Aorta (tissue), 5 donors: ENCODE measurements around the gene ATXN7. TPM values are rescaled to one million over a fixed set of nuclear protein-coding genes. Genes with fewer than 3 reads are reported as not detected.
A peak's percentile ranks its signal among the peaks of the same experiment; 100 is the strongest.

Source experiments
- ATAC-seq: fragments of 200-7000 bp; cut with Tn5 transposase; one replicate; pipeline ENCODE4 v1.9.1; 2022; ENCODE audit warnings: moderate library complexity; ENCODE audit not compliant: low FRiP score
- DNase-seq, 2 donors: peaks; one replicate each; pipeline ENCODE4 v3.0.0-alpha.2; 2020
- H3K27ac ChIP-seq, 2 donors: one replicate each; pipeline ENCODE4 v1.5.1; 2013; ENCODE audit warnings: low read length in 2 of 2, mild to moderate bottlenecking in 2 of 2, moderate library complexity in 2 of 2, control low read depth in 1 of 2, inconsistent platforms in 1 of 2, low read depth in 1 of 2
- H3K27me3 ChIP-seq, 2 donors: one replicate each; pipeline ENCODE4 v1.6.1; 2013; ENCODE audit warnings: control low read depth in 1 of 2, low read length in 1 of 2, mild to moderate bottlenecking in 1 of 2, moderate library complexity in 1 of 2; ENCODE audit not compliant: insufficient read depth in 2 of 2, control insufficient read depth in 1 of 2
- H3K36me3 ChIP-seq, 2 donors: one replicate each; pipeline ENCODE4 v1.6.1; 2013; ENCODE audit warnings: control low read depth in 1 of 2, low read length in 1 of 2, mild to moderate bottlenecking in 1 of 2; ENCODE audit not compliant: insufficient read depth in 2 of 2, control insufficient read depth in 1 of 2
- H3K4me1 ChIP-seq, 2 donors: one replicate each; pipeline ENCODE4 v1.6.1; 2013; ENCODE audit warnings: low read length in 2 of 2, control low read depth in 1 of 2, mild to moderate bottlenecking in 1 of 2, moderate library complexity in 1 of 2; ENCODE audit not compliant: insufficient read depth in 2 of 2, control insufficient read depth in 1 of 2
- H3K4me3 ChIP-seq, 2 donors: one replicate each; pipeline ENCODE4 v1.5.1; 2013; ENCODE audit warnings: low read length in 2 of 2, control low read depth in 1 of 2, mild to moderate bottlenecking in 1 of 2
- H3K9me3 ChIP-seq: one replicate; pipeline ENCODE4 v1.6.1; 2013; ENCODE audit warnings: mild to moderate bottlenecking, low read length; ENCODE audit not compliant: control insufficient read depth
- WGBS, 2 donors: extraction: QIAGEN DNeasy Blood & Tissue Kit; methylation state at CpG; one replicate each; pipeline ENCODE4 v1.1.7; 2013; 5-methylcytosine and 5-hydroxymethylcytosine counted together
- intact Hi-C, 2 donors: fragments of 100-400 bp; cut with DNase I; formaldehyde crosslinking; loops; one replicate each; pipeline versions ENCODE4 v1.14.2 to v1.15.0; 2022
- polyA plus RNA-seq, 2 donors: library from polyadenylated mRNA; stranded (reverse); fragments of 200-250 nt; gene quantifications; one replicate each; pipeline ENCODE4 v1.2.3, GENCODE V29; 2013
- total RNA-seq, 2 donors: library from RNA; stranded (reverse); fragmentation: NEBNext Ultra II Directional; extraction: Animal tissue kit (Norgen Biotek cat#: 25700); gene quantifications; one replicate each; pipeline ENCODE4 v1.2.1, GENCODE V29; 2021
- donor health status: healthy with polysubstance abuse.
- donor health status: Bipolar disorder and iron deficiency.
- donor health status: DM: no; HTN: no; CAD: no.
- donor health status: DM: no; HTN: no; CAD: no.
- donor health status: DM: yes; HTN: yes; CAD: no.

ATXN7 gene
- total and polyA plus RNA-seq, 4 donors = 4.1 to 52.5 (median 29.2) TPM

- Histone ChIP-seq H3K4me3 (no peak overlapping the region), H3K36me3 (peaks cover 0 to 16% of the 10 kb centered on the region in 2 donors), H3K9me3 (no peaks in the 10 kb centered on the region), H3K27me3 (no peaks in the 10 kb centered on the region), H3K4me1 (no peaks in the 10 kb centered on the region), H3K27ac (no peak overlapping the region)
- ATAC-seq (peak; percentile 89), DNase-seq (peak; percentile 77 to 79)
- WGBS, 2 donors = 34 to 35% methylated on average over 3 of the region's 3 CpGs
- intact Hi-C loops = loop anchor here (5.0 to 10.0 kb wide), 3 partner anchors 79 to 641 kb away; partner anchors contain the start of genes ATXN7 (in 2 of the 2), THOC7 (in 2 of the 2) and SCAANT1 (in 1 of the 2)
Measured at GRCh38 chr3:63993653-63994079, 130.0 kb downstream of the ATXN7 start.

GRCh38 chr3:63995086-63995485 lies 131.4 kb downstream of the ATXN7 start:
- Histone ChIP-seq H3K4me3 (no peak overlapping the region), H3K4me1 (peaks cover 0 to 4% of the 10 kb centered on the region in 2 donors), H3K27ac (no peak overlapping the region), H3K9me3 (no peaks in the 10 kb centered on the region), H3K27me3 (no peaks in the 10 kb centered on the region), H3K36me3 (peaks cover 0 to 12% of the 10 kb centered on the region in 2 donors)
- no peak for DNase-seq
- no peak for ATAC-seq
- WGBS, 2 donors = 85 to 90% methylated on average over 5 of the region's 5 CpGs
- intact Hi-C loops = loop anchor here (10.0 kb wide), 2 partner anchors 80 to 130 kb away; partner anchors contain the start of genes ATXN7 (in 2 of the 2), THOC7 (in 2 of the 2) and SCAANT1 (in 1 of the 2)

DNA sequence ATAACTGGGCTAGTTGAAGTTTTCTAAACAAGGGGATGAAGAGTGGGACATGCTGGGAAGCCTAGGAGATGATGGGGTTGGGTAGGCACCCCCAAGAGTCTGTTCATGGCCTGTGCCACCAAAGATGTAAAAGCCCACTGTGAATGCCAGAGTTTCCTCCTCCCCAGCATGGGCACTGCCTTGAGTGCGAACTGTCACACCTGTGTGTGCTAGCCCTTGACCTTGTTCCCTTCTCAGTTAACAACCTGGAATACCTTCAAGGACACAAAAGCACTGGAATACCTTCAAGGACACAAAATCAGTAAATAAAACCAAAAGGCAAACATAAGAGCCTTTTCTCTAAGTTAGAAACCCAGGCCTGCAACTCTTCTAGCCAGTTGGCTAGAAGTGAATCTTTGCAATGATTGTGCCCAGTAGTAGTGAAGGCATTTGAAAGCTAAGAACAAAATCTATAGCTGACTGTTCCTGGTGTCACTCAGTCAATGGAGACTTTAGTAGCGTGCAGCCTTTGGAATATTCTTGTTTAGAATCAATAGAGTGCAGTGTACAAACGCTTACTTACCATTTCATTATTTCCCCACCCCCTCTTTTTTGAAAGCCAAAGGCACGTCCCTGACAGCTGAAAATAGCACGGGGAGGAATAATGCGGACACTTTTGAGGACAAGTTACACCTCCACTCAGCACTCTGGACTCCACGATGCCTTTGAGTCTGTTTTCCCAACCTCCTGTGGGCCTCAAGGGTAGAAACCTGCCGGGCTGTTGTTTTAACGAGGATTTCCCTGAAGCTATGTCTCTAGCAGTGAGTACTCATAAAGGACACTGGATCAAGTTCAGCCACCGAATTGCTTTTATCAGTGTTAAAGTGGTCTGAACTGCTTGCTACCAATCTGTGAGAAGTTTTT lies 135.4 kb downstream of the ATXN7 start:
- intact Hi-C loops = loop anchor here (10.0 kb wide), 2 partner anchors 84 to 134 kb away; partner anchors contain the start of genes ATXN7 (in 2 of the 2), THOC7 (in 2 of the 2) and SCAANT1 (in 1 of the 2)
- ATAC-seq = no peak
- no peak for DNase-seq
- H3K4me3 ChIP-seq = no peak overlapping the region
- no peak overlapping the region for H3K27ac ChIP-seq
- no peaks in the 10 kb centered on the region for H3K9me3 ChIP-seq
- peaks cover 3 to 11% of the 10 kb centered on the region in 2 donors for H3K36me3 ChIP-seq
- peaks cover 0 to 4% of the 10 kb centered on the region in 2 donors for H3K4me1 ChIP-seq
- WGBS, 2 donors = 46 to 49% methylated on average over 10 of the region's 10 CpGs
- H3K27me3 ChIP-seq = no peaks in the 10 kb centered on the region

DNA sequence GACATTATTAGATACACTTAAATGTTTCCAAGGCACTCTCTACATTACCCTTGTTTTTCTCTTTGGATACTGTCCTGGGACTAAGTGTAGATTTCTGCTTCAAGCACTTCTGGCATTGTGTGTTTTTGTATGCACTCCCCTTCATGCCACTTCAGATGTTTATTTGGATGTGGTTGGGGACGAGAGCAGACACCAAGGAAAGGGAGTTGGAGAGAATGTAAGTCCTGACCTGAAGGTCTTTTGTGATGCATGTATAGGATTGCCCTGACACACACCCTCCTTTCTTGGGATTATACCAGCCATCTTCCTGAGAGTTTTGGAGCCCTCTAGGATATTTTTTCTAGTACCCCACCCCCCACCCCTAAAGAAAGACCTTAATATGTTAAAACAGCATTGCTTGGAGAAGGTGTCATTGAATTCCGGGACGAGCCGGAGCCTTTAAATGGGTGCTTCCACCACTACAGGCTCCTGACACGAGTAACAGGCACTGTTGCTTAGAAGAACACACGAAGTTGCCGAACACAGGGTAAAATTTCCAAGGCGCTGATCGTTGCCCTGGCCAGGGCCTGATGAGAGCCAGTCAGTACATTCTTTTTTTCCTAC lies 136.9 kb downstream of the ATXN7 start:
- Histone ChIP-seq H3K36me3 (peaks cover 8 to 9% of the 10 kb centered on the region in 2 donors), H3K4me1 (peaks cover 0 to 4% of the 10 kb centered on the region in 2 donors), H3K27me3 (no peaks in the 10 kb centered on the region), H3K27ac (no peak overlapping the region), H3K9me3 (no peaks in the 10 kb centered on the region), H3K4me3 (no peak overlapping the region)
- intact Hi-C loops = no loop called here
- DNase-seq (no peak), ATAC-seq (no peak)
- WGBS, 2 donors = 72 to 76% methylated on average over 9 of the region's 9 CpGs

GRCh38 chr3:64002233-64002632 lies 138.6 kb downstream of the ATXN7 start:
- peaks cover 0 to 4% of the 10 kb centered on the region in 2 donors for H3K4me1 ChIP-seq
- H3K27ac ChIP-seq = no peak overlapping the region
- no peaks in the 10 kb centered on the region for H3K27me3 ChIP-seq
- peaks cover 4 to 8% of the 10 kb centered on the region in 2 donors for H3K36me3 ChIP-seq
- DNase-seq (no peak), ATAC-seq (no peak)
- WGBS, 2 donors = 67 to 83% methylated on average over 4 of the region's 4 CpGs
- intact Hi-C loops = no loop called here
- no peak overlapping the region for H3K4me3 ChIP-seq
- no peaks in the 10 kb centered on the region for H3K9me3 ChIP-seq

DNA sequence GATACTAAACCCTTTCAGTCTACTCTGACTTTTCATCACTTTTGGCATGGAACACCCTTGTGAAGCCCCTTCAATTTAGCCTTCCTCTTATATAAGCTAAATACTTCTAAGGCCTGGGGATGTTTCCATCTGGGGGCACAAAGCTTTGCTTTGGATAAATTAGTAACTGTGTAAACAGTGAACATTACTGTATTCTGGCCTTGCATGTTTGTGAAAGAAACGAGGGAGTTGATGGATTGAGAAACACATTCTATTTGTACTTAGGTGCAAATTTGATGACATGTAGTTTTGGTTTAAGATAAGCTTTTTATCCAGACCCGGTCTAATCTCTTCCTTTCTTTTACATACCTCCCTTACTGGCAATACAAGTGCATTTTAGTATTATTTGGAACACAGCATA lies 139.9 kb downstream of the ATXN7 start:
- H3K9me3 ChIP-seq = no peaks in the 10 kb centered on the region
- DNase-seq (no peak), ATAC-seq (no peak)
- H3K27me3 ChIP-seq = no peaks in the 10 kb centered on the region
- intact Hi-C loops = no loop called here
- peaks cover 8 to 9% of the 10 kb centered on the region in 2 donors for H3K36me3 ChIP-seq
- H3K4me3 ChIP-seq = no peak overlapping the region
- 42 to 50% methylated on average over 2 of the region's 2 CpGs for WGBS, 2 donors
- no peak overlapping the region for H3K27ac ChIP-seq
- H3K4me1 ChIP-seq = peaks cover 0 to 4% of the 10 kb centered on the region in 2 donors

DNA sequence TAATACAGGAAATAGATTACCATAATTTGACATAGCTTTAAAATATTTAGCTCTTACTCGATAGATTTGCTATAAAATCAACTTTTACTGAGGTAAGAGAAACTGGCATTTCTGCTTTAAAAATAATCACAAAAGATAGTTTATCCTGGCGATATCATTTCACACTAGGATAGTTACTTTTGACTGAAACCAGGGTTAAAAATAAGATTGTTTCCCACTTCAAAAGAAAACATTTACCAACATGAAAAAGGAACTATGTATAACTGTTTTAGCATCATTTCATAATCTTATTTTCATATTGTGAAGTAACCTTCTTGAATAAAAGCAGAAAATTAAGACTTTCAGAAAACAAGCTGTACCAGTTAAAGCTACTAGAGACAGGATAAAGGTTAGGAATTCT lies 144.3 kb downstream of the ATXN7 start:
- DNase-seq = no peak
- 60 to 65% methylated on average over 2 of the region's 2 CpGs for WGBS, 2 donors

DNA sequence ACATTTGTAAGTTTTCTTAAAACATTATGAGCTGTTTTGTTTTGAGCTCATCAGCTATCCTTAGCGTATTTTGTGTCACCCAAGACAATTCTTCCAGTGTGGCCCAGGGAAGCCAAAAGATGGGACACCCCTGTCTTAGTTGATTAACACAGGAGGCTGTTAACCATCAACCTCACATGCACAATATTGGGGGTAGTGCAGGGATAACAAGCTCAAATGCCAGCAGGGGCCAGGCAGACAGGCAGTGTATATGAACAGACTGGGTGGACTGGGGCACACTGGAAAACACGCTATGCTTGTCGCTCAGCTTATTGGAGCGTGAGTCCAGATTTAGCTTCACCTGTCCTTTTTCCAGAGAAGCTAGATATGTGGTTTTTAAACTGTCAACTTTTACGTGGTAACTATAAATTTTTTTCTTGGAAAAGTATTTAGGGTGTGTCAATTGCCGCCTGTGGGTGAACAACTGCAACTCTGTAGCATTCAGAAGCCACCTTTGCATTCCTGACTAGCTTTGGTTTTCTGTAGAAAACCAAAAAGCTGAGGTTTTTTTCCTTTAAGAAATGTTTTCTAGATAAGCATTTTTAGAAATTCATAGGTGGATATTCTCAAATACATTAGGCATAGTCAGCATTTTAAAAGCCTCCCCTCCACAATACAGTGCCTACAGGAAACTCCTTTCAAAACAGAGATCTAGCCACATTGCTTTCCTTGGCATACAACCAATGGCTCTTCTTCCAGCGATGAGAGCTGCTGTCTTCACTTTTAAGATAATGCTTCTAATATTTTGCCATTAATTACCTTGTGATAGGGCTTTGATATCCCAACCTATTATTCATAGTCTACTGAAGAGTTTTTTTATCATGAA lies 145.1 kb downstream of the ATXN7 start:
- Histone ChIP-seq H3K27me3 (no peaks in the 10 kb centered on the region), H3K9me3 (no peaks in the 10 kb centered on the region), H3K4me1 (peaks cover 0 to 3% of the 10 kb centered on the region in 2 donors), H3K27ac (peak overlapping the region; percentile 28 to 54), H3K4me3 (no peak overlapping the region), H3K36me3 (peaks cover 8 to 12% of the 10 kb centered on the region in 2 donors)
- DNase-seq (no peak), ATAC-seq (no peak)
- 63 to 73% methylated on average over 7 of the region's 7 CpGs for WGBS, 2 donors
- intact Hi-C loops = no loop called here

More for the DNA sequence above, 144.3 kb downstream of the ATXN7 start:
- peaks cover 0 to 3% of the 10 kb centered on the region in 2 donors for H3K4me1 ChIP-seq
- H3K27me3 ChIP-seq = no peaks in the 10 kb centered on the region
- H3K36me3 ChIP-seq = peaks cover 8 to 11% of the 10 kb centered on the region in 2 donors
- H3K9me3 ChIP-seq = no peaks in the 10 kb centered on the region
- H3K4me3 ChIP-seq = no peak overlapping the region
- no peak overlapping the region for H3K27ac ChIP-seq
- intact Hi-C loops = no loop called here
- ATAC-seq = no peak
